Thymus (tissue), 11 donors: ENCODE measurements around the gene NSUN7. TPM values are rescaled to one million over a fixed set of nuclear protein-coding genes. Genes with fewer than 3 reads are reported as not detected.
"Not testable (repeated sequence)": the region's sequence is repeated elsewhere in the genome, so short reads cannot be mapped to it uniquely, and the experiment has no call there.

Source experiments
- DNase-seq, 9 donors: peaks; one replicate each; pipeline ENCODE4 v3.0.0-alpha.2; 2013; ENCODE audit warnings: low spot score in 9 of 9, low read depth in 6 of 9, missing footprints in 1 of 9
- H3K27ac ChIP-seq, 2 donors: one replicate each; pipeline ENCODE4 v1.5.1; 2013; ENCODE audit warnings: control low read depth in 1 of 2, low read depth in 1 of 2, low read length in 1 of 2, mild to moderate bottlenecking in 1 of 2, moderate library complexity in 1 of 2
- H3K27me3 ChIP-seq, 2 donors: one replicate each; pipeline ENCODE4 v1.5.1; 2013; ENCODE audit warnings: low read length in 1 of 2; ENCODE audit not compliant: control insufficient read depth in 2 of 2, insufficient read depth in 1 of 2
- H3K36me3 ChIP-seq, 2 donors: one replicate each; pipeline ENCODE4 v1.5.1; 2013; ENCODE audit warnings: low read length in 1 of 2, mild to moderate bottlenecking in 1 of 2, moderate library complexity in 1 of 2; ENCODE audit not compliant: control insufficient read depth in 2 of 2, insufficient read depth in 2 of 2
- H3K4me1 ChIP-seq, 2 donors: one replicate each; pipeline ENCODE4 v1.5.1; 2013; ENCODE audit warnings: low read length in 2 of 2; ENCODE audit not compliant: control insufficient read depth in 2 of 2, insufficient read depth in 2 of 2
- H3K4me3 ChIP-seq, 2 donors: one replicate each; pipeline ENCODE4 v1.5.1; 2013; ENCODE audit warnings: low read length in 2 of 2, control low read depth in 1 of 2, mild to moderate bottlenecking in 1 of 2
- H3K9me3 ChIP-seq, 2 donors: one replicate each; pipeline ENCODE4 v1.5.1; 2013; ENCODE audit warnings: low read length in 1 of 2, mild to moderate bottlenecking in 1 of 2; ENCODE audit not compliant: control insufficient read depth in 2 of 2, insufficient read depth in 1 of 2
- WGBS: extraction: QIAGEN DNeasy Blood & Tissue Kit; methylation state at CpG from one replicate; pipeline ENCODE4 v1.1.7; 2013; 5-methylcytosine and 5-hydroxymethylcytosine counted together
- polyA plus RNA-seq: library from polyadenylated mRNA; stranded (reverse); fragments of 200-250 nt; gene quantifications from one replicate; pipeline ENCODE4 v1.2.3, GENCODE V29; 2013
- total RNA-seq: library from RNA; stranded (reverse); fragments of 120-200 nt; gene quantifications from one replicate; pipeline ENCODE4 v1.2.4, GENCODE V29; 2013
- donor health status: healthy.

Gene NSUN7
- total and polyA plus RNA-seq, 2 donors: 1.3 to 1.7 TPM

DNA sequence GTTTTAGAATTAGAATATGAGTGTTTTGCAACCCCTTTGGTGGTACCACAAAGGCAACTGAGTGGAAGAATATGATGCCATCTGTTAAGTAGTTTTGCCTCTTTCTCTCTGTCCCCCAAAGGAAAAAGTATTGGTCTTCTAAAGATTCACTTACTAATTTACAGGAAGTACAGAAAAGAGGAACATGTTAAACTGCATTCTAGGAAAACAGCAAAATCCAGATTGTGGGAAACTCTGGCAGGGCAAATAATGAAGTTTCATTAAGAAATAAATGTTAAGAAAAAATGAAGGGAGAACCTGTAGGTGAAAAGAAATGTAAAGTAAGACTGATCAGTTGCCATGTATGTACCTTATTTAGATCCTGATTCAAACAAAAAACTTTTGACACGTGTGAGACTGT is 39.3 kb downstream of the NSUN7 start:
- WGBS: 70% methylated on average over 1 of the region's 1 CpG
- DNase-seq: no peak

DNA sequence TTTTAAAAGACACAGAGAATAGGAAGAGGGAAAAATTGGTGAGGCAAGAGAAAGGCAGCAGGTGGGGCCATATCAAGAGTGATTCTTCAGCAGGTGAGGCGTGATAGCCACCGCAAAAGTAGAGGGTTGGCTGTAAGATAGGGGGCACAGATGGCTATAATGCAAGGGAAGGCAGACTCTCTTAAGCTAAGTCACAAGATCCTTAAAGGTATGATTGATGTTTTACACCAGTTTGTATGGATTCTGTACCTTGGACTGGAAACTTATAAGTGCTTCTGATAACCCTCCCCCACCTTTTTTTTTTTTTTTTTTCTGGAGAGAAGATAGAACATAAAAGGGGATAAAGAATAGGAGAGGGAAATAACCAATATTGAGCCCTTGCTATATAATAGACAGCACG is 40.0 kb downstream of the NSUN7 start:
- no peaks in the 10 kb centered on the region for H3K27me3 ChIP-seq
- 99% methylated on average over 3 of the region's 3 CpGs for WGBS
- no peak overlapping the region for H3K27ac ChIP-seq
- H3K36me3 ChIP-seq: no peaks in the 10 kb centered on the region
- DNase-seq: no peak
- H3K4me1 ChIP-seq: no peaks in the 10 kb centered on the region
- H3K4me3 ChIP-seq: no peak overlapping the region
- H3K9me3 ChIP-seq: no peaks in the 10 kb centered on the region

More for the DNA sequence above, 39.3 kb downstream of the NSUN7 start:
- no peak overlapping the region for H3K4me3 ChIP-seq
- H3K4me1 ChIP-seq: no peaks in the 10 kb centered on the region
- H3K27ac ChIP-seq: no peak overlapping the region
- H3K36me3 ChIP-seq: no peaks in the 10 kb centered on the region
- no peaks in the 10 kb centered on the region for H3K27me3 ChIP-seq
- no peaks in the 10 kb centered on the region for H3K9me3 ChIP-seq

GRCh38 chr4:40800064-40800463 is 50.3 kb downstream of the NSUN7 start:
- WGBS: 90% methylated on average over 3 of the region's 3 CpGs
- Histone ChIP-seq H3K27ac (no peak overlapping the region), H3K27me3 (no peaks in the 10 kb centered on the region), H3K4me1 (no peaks in the 10 kb centered on the region), H3K9me3 (no peaks in the 10 kb centered on the region), H3K4me3 (no peak overlapping the region), H3K36me3 (no peaks in the 10 kb centered on the region)
- no peak for DNase-seq

DNA sequence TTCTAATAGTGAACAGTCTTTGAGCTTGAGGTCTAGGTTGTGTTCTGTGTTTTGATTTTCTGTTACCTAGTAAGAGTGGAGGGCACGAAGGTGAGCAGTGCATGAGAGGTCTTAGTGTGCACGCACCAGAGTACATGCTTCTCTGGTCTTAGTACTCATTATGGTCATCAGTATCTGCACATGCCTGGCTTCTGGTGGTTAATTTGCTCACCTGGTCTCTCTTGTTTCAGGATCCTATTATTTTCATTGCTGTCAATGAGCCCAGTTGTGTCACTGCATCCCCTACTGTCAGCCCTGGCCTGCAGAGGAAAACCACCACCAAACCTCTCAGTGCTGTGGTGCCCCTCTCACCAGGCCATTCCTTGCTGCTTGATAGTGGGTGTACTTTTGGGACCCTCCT is 54.8 kb downstream of the NSUN7 start:
- no peak overlapping the region for H3K27ac ChIP-seq
- no peak for DNase-seq
- 96% methylated on average over 2 of the region's 2 CpGs for WGBS

DNA sequence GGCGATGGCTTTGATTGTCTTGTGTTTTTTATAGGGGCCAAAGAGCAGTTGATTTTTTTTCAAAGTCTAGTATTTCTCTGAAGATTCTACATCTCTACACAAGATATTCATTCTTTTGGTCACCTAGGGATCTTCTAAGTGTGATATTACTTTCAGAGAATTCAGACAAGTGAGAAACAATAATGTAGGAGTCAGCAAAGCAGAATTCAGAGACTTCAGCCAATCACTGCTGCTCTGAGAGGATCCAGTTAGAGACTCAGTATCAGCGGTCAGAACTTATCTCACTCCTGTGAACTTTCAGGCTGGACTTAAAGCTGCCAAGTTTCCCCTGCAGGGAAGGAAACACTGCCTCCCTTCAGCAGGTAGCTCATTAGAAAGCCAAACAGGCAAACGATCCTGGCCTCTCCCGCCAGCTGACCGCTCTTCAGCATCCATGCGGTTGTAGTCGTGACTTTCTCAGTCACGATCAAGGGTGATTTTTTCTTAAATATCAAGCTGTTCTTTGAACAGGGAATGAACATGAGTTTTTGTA is 59.2 kb downstream of the NSUN7 start:
- Histone ChIP-seq H3K4me1 (no peaks in the 10 kb centered on the region), H3K4me3 (no peak overlapping the region), H3K9me3 (no peaks in the 10 kb centered on the region), H3K27me3 (no peaks in the 10 kb centered on the region), H3K36me3 (no peaks in the 10 kb centered on the region), H3K27ac (no peak overlapping the region)
- 96% methylated on average over 8 of the region's 8 CpGs for whole genome bisulfite sequencing
- DNase-seq: no peak

More for the DNA sequence above, 54.8 kb downstream of the NSUN7 start:
- Histone ChIP-seq H3K4me1 (no peaks in the 10 kb centered on the region), H3K36me3 (no peaks in the 10 kb centered on the region), H3K4me3 (no peak overlapping the region), H3K27me3 (no peaks in the 10 kb centered on the region), H3K9me3 (no peaks in the 10 kb centered on the region)

GRCh38 chr4:40811956-40812355 is 62.2 kb downstream of the NSUN7 start:
- Histone ChIP-seq H3K4me3 (no peak overlapping the region), H3K27me3 (no peaks in the 10 kb centered on the region), H3K9me3 (no peaks in the 10 kb centered on the region), H3K4me1 (no peaks in the 10 kb centered on the region), H3K27ac (no peak overlapping the region), H3K36me3 (no peaks in the 10 kb centered on the region)
- WGBS: 91% methylated on average over 7 of the region's 7 CpGs
- DNase-seq: no peak

- no peak for DNase-seq
- Histone ChIP-seq H3K27me3 (no peaks in the 10 kb centered on the region), H3K4me1 (no peaks in the 10 kb centered on the region), H3K9me3 (no peaks in the 10 kb centered on the region), H3K4me3 (no peak overlapping the region), H3K36me3 (no peaks in the 10 kb centered on the region), H3K27ac (no peak overlapping the region)
- 95% methylated on average over 8 of the region's 8 CpGs for WGBS
These were observed 62.6 kb downstream of the NSUN7 start for GRCh38 chr4:40812386-40812785.

GRCh38 chr4:40812856-40813255 is 63.1 kb downstream of the NSUN7 start:
- H3K36me3 ChIP-seq: no peaks in the 10 kb centered on the region
- 97% methylated on average over 2 of the region's 2 CpGs for WGBS
- no peaks in the 10 kb centered on the region for H3K4me1 ChIP-seq
- no peak for DNase-seq
- H3K9me3 ChIP-seq: no peaks in the 10 kb centered on the region
- no peak overlapping the region for H3K27ac ChIP-seq
- H3K27me3 ChIP-seq: no peaks in the 10 kb centered on the region
- no peak overlapping the region for H3K4me3 ChIP-seq

GRCh38 chr4:40817157-40817556 is 67.4 kb downstream of the NSUN7 start:
- not testable (repeated sequence) for H3K9me3 ChIP-seq, H3K27ac ChIP-seq, H3K4me3 ChIP-seq, H3K27me3 ChIP-seq, H3K36me3 ChIP-seq, H3K4me1 ChIP-seq, DNase-seq
- WGBS: 96% methylated on average over 6 of the region's 6 CpGs

- no peaks in the 10 kb centered on the region for H3K9me3 ChIP-seq
- no peak for DNase-seq
- H3K27me3 ChIP-seq: no peaks in the 10 kb centered on the region
- H3K27ac ChIP-seq: no peak overlapping the region
- H3K4me1 ChIP-seq: no peaks in the 10 kb centered on the region
- WGBS: 99% methylated on average over 11 of the region's 11 CpGs
- no peak overlapping the region for H3K4me3 ChIP-seq
- peaks cover 0 to 4% of the 10 kb centered on the region in 2 donors for H3K36me3 ChIP-seq
These were observed 70.3 kb downstream of the NSUN7 start for GRCh38 chr4:40820101-40820500.
